Mucosa of stomach (tissue), 1 donor: ENCODE data around the gene FRAS1.

Experiments
- H3K27me3 ChIP-seq: one replicate; pipeline ENCODE4 v1.7.0; 2013; ENCODE audit warnings: mild to moderate bottlenecking, low read length; ENCODE audit not compliant: control insufficient read depth, insufficient read depth
- H3K36me3 ChIP-seq: one replicate; pipeline ENCODE4 v1.7.0; 2013; ENCODE audit warnings: low read length; ENCODE audit not compliant: control insufficient read depth, insufficient read depth
- H3K4me1 ChIP-seq: one replicate; pipeline ENCODE4 v1.7.0; 2013; ENCODE audit warnings: mild to moderate bottlenecking, low read length; ENCODE audit not compliant: control insufficient read depth, insufficient read depth
- H3K4me3 ChIP-seq: one replicate; pipeline ENCODE4 v1.7.0; 2013; ENCODE audit warnings: low read length
- H3K9ac ChIP-seq: one replicate; pipeline ENCODE4 v1.7.0; 2013; ENCODE audit warnings: mild to moderate bottlenecking, low read length, moderate library complexity
- H3K9me3 ChIP-seq: one replicate; pipeline ENCODE4 v1.7.0; 2013; ENCODE audit warnings: mild to moderate bottlenecking, low read length, moderate library complexity; ENCODE audit not compliant: control insufficient read depth
- donor health status: Pancreatic carcinoma.

The FRAS1 gene

GRCh38 chr4:78310007-78310739 lies 253.1 kb downstream of the FRAS1 start:
- Histone ChIP-seq H3K4me1 (no peaks in the 10 kb centered on the region), H3K9ac (no peak overlapping the region), H3K36me3 (no peaks in the 10 kb centered on the region), H3K27me3 (no peaks in the 10 kb centered on the region), H3K4me3 (no peak overlapping the region), H3K9me3 (no peaks in the 10 kb centered on the region)

GRCh38 chr4:78310740-78311115 lies 253.6 kb downstream of the FRAS1 start:
- Histone ChIP-seq H3K4me1 (no peaks in the 10 kb centered on the region), H3K4me3 (no peak overlapping the region), H3K27me3 (no peaks in the 10 kb centered on the region), H3K36me3 (no peaks in the 10 kb centered on the region), H3K9ac (no peak overlapping the region), H3K9me3 (no peaks in the 10 kb centered on the region)

GRCh38 chr4:78311306-78311705 lies 254.2 kb downstream of the FRAS1 start:
- no peak overlapping the region for H3K4me3 ChIP-seq
- H3K27me3 ChIP-seq: no peaks in the 10 kb centered on the region
- no peaks in the 10 kb centered on the region for H3K9me3 ChIP-seq
- H3K9ac ChIP-seq: no peak overlapping the region
- no peaks in the 10 kb centered on the region for H3K36me3 ChIP-seq
- H3K4me1 ChIP-seq: no peaks in the 10 kb centered on the region

GRCh38 chr4:78312989-78313753 lies 256.0 kb downstream of the FRAS1 start:
- no peaks in the 10 kb centered on the region for H3K36me3 ChIP-seq
- no peak overlapping the region for H3K4me3 ChIP-seq
- no peaks in the 10 kb centered on the region for H3K9me3 ChIP-seq
- H3K9ac ChIP-seq: no peak overlapping the region
- H3K4me1 ChIP-seq: no peaks in the 10 kb centered on the region
- no peaks in the 10 kb centered on the region for H3K27me3 ChIP-seq

- Histone ChIP-seq H3K9ac (no peak overlapping the region), H3K4me3 (no peak overlapping the region), H3K27me3 (no peaks in the 10 kb centered on the region)
Measured at GRCh38 chr4:78313754-78314120, 256.6 kb downstream of the FRAS1 start.

GRCh38 chr4:78318126-78318525 lies 261.0 kb downstream of the FRAS1 start:
- H3K36me3 ChIP-seq: no peaks in the 10 kb centered on the region
- H3K4me1 ChIP-seq: no peaks in the 10 kb centered on the region
- H3K4me3 ChIP-seq: no peak overlapping the region
- H3K9me3 ChIP-seq: no peaks in the 10 kb centered on the region
- H3K27me3 ChIP-seq: no peaks in the 10 kb centered on the region
- H3K9ac ChIP-seq: no peak overlapping the region

More at GRCh38 chr4:78313754-78314120, 256.6 kb downstream of the FRAS1 start:
- H3K9me3 ChIP-seq: no peaks in the 10 kb centered on the region
- no peaks in the 10 kb centered on the region for H3K36me3 ChIP-seq
- no peaks in the 10 kb centered on the region for H3K4me1 ChIP-seq

GRCh38 chr4:78320349-78320935 lies 263.3 kb downstream of the FRAS1 start:
- Histone ChIP-seq H3K27me3 (no peaks in the 10 kb centered on the region), H3K4me3 (no peak overlapping the region), H3K4me1 (no peaks in the 10 kb centered on the region), H3K36me3 (no peaks in the 10 kb centered on the region), H3K9me3 (no peaks in the 10 kb centered on the region), H3K9ac (no peak overlapping the region)

GRCh38 chr4:78322032-78322431 lies 264.9 kb downstream of the FRAS1 start:
- Histone ChIP-seq H3K36me3 (no peaks in the 10 kb centered on the region), H3K9me3 (no peaks in the 10 kb centered on the region), H3K4me3 (no peak overlapping the region), H3K9ac (no peak overlapping the region), H3K4me1 (no peaks in the 10 kb centered on the region), H3K27me3 (no peaks in the 10 kb centered on the region)

GRCh38 chr4:78323439-78323838 lies 266.3 kb downstream of the FRAS1 start:
- Histone ChIP-seq H3K36me3 (no peaks in the 10 kb centered on the region), H3K4me1 (no peaks in the 10 kb centered on the region), H3K9me3 (no peaks in the 10 kb centered on the region), H3K27me3 (no peaks in the 10 kb centered on the region), H3K4me3 (no peak overlapping the region), H3K9ac (no peak overlapping the region)

GRCh38 chr4:78324625-78325024 lies 267.5 kb downstream of the FRAS1 start:
- Histone ChIP-seq H3K27me3 (no peaks in the 10 kb centered on the region), H3K4me3 (no peak overlapping the region), H3K4me1 (no peaks in the 10 kb centered on the region), H3K36me3 (no peaks in the 10 kb centered on the region), H3K9ac (no peak overlapping the region), H3K9me3 (no peaks in the 10 kb centered on the region)

- H3K9ac ChIP-seq: no peak overlapping the region
- no peaks in the 10 kb centered on the region for H3K4me1 ChIP-seq
- H3K4me3 ChIP-seq: no peak overlapping the region
- H3K9me3 ChIP-seq: no peaks in the 10 kb centered on the region
- H3K27me3 ChIP-seq: no peaks in the 10 kb centered on the region
- no peaks in the 10 kb centered on the region for H3K36me3 ChIP-seq
Measured at GRCh38 chr4:78325271-78326157, 268.4 kb downstream of the FRAS1 start.
